HTR-8/SVneo (cell line): Measurements from ENCODE around the gene LIN28B.
"Not testable (repeated sequence)": the region's sequence is repeated elsewhere in the genome, so short reads cannot be mapped to it uniquely, and the experiment has no call there.

Experiments
- DNase-seq: peaks from one replicate; pipeline ENCODE4 v3.0.0; 2011; ENCODE audit warnings: low spot score, mixed read lengths; ENCODE audit not compliant: insufficient read length
- FAIRE-seq: peaks from 2 replicates; lab custom pipeline; 2011; peaks lifted over from hg19 to GRCh38; lab: Jason Lieb, UNC

LIN28B gene

GRCh38 chr6:104955927-104956730, 778 bp upstream of the LIN28B start:
- no peak for FAIRE-seq
- no peak for DNase-seq

- DNase-seq (no peak), FAIRE-seq (no peak)
These were observed 632 bp downstream of the LIN28B start for GRCh38 chr6:104957301-104958177.

DNA sequence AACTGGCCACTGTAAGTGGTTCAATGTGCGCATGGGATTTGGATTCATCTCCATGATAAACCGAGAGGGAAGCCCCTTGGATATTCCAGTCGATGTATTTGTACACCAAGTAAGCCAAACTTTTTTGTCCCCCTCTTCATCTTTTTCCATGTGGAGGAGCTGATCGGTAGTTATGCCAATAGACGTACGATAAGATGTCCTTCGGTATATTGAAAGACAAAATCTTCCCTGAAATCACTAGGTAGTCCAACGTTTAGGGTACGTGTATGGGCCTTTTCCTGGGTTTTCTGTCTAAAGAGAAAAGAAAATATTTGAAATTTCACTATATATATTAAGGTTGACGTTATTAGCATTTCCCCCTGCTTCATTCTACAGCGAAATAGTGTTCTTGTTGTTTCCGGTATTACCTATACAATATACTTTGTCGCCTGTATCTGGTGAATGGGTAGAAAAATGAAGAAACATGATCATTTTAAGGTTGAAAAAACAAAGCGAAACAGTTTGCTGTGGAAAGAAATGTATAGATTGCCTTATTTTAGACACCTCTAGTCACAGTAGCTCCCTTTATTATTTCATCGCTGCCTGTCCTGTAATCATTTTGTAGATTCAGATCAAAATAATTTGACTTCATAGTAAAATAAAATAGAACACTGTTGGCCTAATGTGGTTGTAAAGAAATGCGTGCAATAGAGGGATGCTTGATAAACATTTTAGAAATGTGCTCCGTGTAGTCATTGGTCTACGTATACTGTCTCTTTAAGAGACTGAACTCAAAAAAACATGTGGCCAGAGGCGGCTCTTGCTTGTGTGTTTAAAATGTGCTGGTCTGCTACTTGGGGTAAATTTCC, 1.5 kb downstream of the LIN28B start:
- DNase-seq: no peak
- no peak for FAIRE-seq

GRCh38 chr6:104959026-104959858, 2.3 kb downstream of the LIN28B start:
- FAIRE-seq (no peak), DNase-seq (no peak)

DNA sequence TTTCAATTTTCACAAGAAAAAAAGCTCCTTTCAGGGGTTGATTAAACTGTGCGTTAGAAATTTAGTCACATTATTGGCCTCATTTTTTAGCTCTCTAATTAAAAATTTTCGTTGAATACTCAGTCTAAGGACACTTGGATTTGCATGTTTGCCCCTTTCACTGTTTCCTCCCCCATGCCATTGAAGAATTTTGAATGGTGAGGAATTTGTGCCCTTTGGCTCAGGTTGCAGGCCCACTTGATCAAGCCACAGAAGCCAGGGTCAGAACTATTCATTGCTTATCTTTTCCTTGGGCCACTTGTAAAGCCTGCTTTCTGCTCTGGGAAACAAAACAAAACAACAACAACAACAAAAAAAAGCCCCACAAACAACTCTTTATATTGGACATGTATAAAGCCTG, 12.2 kb downstream of the LIN28B start:
- no peak for DNase-seq
- FAIRE-seq: no peak

DNA sequence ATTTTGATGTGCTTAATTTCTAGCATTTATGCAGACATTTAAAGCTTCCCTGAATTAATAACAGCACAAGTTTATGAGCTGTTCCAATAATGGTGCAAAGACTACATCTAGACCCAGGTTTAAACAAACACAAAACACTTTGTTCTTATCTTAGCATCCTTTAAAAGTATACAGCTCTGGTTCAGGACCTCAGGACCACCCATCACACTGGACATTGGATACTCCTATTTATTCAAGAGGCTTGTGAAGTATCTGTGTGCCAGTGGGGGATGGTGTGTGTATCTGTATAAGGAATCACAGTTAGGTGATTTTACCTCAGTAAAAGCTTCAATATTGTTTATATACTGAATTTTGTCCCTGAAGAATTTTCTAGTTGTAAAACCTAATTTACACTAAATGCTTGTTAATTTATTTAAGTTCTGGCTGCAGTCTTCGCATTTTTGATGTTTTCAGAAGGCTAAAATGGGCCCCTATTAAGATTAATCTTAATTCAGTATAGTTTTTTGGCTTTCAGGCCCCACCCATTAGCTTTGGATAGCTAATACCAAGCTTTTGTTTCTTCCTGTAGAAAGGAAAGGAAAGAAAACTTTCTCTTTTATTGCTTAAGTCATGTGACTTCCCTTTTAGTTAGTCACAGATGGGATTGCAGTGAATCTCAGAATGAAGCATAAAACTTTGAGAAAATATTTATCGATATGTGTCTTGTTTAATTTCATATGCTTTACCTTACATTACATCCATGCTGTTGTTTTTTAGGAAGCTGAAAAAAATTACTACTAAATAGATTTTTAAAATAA, 13.1 kb downstream of the LIN28B start:
- peak; percentile 11 for DNase-seq
- FAIRE-seq: no peak

- DNase-seq: no peak
- no peak for FAIRE-seq
These were observed 16.5 kb downstream of the LIN28B start for GRCh38 chr6:104973404-104973803.

DNA sequence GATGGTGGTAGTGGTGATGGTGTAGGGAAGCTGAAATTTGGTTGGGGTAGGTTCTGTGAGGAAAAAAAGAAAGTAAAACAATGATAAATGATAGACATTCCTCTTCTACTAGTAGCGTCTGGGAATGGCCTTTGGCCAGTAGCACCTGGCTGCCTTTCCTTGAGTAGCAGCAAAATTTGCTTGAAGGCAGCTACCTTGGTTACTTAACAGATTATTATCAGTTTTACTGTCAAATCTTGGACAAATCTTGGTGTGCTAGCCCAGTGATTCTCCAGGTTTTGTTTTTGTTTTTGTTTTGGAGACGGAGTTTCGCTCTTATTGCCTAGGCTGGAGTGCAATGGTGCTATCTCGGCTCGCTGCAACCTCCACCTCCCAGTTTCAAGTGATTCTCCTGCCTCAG, 26.4 kb downstream of the LIN28B start:
- FAIRE-seq (no peak), DNase-seq (no peak)

DNA sequence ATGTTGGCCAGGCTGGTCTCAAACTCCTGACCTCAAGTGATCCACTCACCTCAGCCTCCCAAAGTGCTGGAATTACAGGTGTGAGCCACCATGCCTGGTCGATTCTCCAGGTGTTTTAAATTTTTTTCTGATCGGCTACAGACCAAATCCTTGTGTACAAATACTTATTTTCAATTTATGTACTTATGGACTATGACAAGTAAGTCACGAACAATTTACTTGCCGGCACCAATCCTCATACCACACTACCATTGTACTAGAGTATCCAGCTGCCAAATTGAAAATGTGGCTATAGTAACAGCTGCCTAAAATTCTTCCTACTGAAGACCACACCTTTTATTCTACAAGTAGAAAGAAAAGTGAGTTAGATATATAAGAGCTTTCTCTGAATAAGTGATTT, 26.9 kb downstream of the LIN28B start:
- no peak for DNase-seq
- FAIRE-seq: no peak

GRCh38 chr6:104984831-104985230, 27.9 kb downstream of the LIN28B start:
- DNase-seq (no peak), FAIRE-seq (no peak)

DNA sequence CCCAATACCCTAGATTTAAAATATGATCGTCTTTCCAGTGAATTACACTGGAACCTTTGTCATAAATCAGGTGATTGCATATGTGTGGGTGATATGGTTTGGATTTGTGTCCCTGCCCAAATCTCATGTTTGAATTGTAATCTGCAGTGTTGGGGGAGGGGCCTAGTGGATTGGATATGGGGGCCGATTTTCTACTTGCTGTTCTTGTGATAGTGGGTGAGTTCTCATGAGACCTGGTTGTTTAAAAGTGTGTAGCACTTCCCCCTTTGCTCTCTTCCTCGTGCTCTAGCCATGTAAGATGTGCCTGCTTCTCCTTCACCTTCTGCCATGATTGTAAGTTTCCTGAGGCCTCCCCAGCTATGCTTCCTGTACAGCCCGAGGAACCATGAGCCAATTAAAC, 29.0 kb downstream of the LIN28B start:
- FAIRE-seq, DNase-seq: not testable (repeated sequence)

- FAIRE-seq (no peak), DNase-seq (no peak)
These were observed 29.7 kb downstream of the LIN28B start for GRCh38 chr6:104986625-104987024.

- DNase-seq: no peak
These were observed 30.3 kb downstream of the LIN28B start for GRCh38 chr6:104987218-104987617.

GRCh38 chr6:104990085-104990484, 33.2 kb downstream of the LIN28B start:
- FAIRE-seq (no peak), DNase-seq (no peak)

More at GRCh38 chr6:104987218-104987617, 30.3 kb downstream of the LIN28B start:
- FAIRE-seq: no peak

DNA sequence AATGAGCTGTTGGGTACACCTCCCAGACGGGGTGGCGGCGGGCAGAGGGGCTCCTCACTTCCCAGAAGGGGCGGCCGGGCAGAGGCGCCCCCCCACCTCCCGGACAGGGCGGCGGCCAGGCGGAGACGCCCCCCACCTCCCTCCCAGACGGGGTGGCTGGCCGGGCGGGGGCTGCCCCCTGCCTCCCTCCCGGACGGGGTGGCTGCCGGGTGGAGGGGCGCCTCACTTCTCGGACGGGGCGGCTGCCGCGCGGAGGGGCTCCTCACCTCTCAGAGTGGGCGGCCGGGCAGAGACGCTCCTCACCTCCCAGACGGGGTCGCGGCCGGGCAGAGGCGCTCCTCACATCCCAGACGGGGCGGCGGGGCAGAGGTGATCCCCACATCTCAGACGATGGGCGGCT, 34.2 kb downstream of the LIN28B start:
- DNase-seq, FAIRE-seq: not testable (repeated sequence)

DNA sequence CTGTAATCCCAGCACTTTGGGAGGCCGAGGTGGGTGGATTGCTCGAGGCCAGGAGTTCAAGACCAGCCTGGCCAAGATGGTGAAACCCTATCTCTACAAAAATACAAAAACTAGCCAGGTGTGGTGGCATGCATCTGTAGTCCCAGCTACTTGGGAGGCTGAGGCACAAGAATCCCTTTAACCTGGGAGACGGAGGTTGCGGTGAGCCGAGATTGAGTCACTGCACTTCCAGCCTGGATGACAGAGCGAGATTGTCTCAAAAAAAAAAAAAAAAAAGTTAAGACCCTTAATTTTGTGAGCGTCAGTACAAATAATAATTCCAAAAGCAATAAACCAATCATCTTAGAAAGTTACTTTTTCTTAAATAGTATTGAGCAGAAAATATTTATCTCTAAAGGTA, 36.7 kb downstream of the LIN28B start:
- not testable (repeated sequence) for DNase-seq, FAIRE-seq

- DNase-seq: peak; percentile 26
- FAIRE-seq: no peak
These were observed 39.2 kb downstream of the LIN28B start for GRCh38 chr6:104995989-104996617.

- DNase-seq (no peak), FAIRE-seq (no peak)
These were observed 44.2 kb downstream of the LIN28B start for GRCh38 chr6:105001063-105001462.
